Measurements from ENCODE around the gene SLC7A1. TPM values are rescaled to one million over a fixed set of nuclear protein-coding genes. Genes with fewer than 3 reads are reported as not detected.

SLC7A1 gene
- total RNA-seq, 1 donor from 2014 or later: 115 TPM

DNA sequence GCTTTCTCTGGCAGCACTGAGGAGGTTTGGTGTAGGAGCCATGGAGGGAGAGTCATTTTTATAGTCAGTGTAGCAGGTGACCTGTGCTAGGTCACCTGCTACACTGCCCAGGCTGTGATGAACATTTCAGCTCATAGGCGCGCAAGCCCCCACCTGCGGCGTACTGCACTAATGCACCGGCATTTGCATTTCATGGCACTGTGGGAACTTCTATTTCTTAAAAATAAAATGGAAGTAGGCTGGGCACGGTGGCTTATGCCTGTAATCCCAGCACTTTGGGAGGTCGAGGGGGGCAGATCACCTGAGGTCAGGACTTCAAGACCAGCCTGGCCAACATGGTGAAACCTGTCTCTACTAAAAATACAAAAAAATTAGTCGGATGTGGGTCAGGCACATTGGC, 101.0 kb downstream of the SLC7A1 start:
- Histone ChIP-seq H4K20me1 (ENCODE audit: insufficient read depth, low read length) (no peaks in the 10 kb centered on the region), H3K27me3 (ENCODE audit: insufficient read depth, low read length) (peaks cover 28% of the 10 kb centered on the region), H3K27ac (ENCODE audit: low read depth, low read length) (no peak overlapping the region), H3K9me3 (ENCODE audit: insufficient read depth, low read depth, low read length) (no peaks in the 10 kb centered on the region), H3K36me3 (ENCODE audit: insufficient read depth, low read length) (no peaks in the 10 kb centered on the region), H3K9ac (ENCODE audit: low read length) (no peak overlapping the region), H3K4me2 (ENCODE audit: low read length) (no peak overlapping the region), H3K4me3 (ENCODE audit: insufficient read depth, low read depth, low read length) (no peak overlapping the region), H2AFZ (ENCODE audit: low read depth, low read length) (no peak overlapping the region), H3K4me1 (ENCODE audit: insufficient read depth, low read length) (peaks cover 7% of the 10 kb centered on the region), H3K79me2 (ENCODE audit: insufficient read depth, low read length) (no peaks in the 10 kb centered on the region)
- Mint-ChIP-seq H3K27ac (ENCODE audit: unreplicated experiment) (no peak overlapping the region), H3K36me3 (ENCODE audit: low read depth, unreplicated experiment) (no peaks in the 10 kb centered on the region), H3K4me3 (ENCODE audit: unreplicated experiment) (no peak overlapping the region), H3K27me3 (ENCODE audit: low read depth, unreplicated experiment) (peaks cover 14% of the 10 kb centered on the region), H3K9me3 (ENCODE audit: unreplicated experiment) (no peaks in the 10 kb centered on the region), H3K4me1 (ENCODE audit: low read depth, unreplicated experiment) (peaks cover 23% of the 10 kb centered on the region)
- no peak for DNase-seq (ENCODE audit: low read depth)
- TF ChIP-seq CTCF (IDR thresholded peaks at IDR 0.05; ENCODE audit: insufficient read depth, low read depth, low read length): no peak
- no peak for TF ChIP-seq EZH2 (IDR thresholded peaks at IDR 0.05; ENCODE audit: insufficient read depth, low read length)
- no peak for FAIRE-seq

DNA sequence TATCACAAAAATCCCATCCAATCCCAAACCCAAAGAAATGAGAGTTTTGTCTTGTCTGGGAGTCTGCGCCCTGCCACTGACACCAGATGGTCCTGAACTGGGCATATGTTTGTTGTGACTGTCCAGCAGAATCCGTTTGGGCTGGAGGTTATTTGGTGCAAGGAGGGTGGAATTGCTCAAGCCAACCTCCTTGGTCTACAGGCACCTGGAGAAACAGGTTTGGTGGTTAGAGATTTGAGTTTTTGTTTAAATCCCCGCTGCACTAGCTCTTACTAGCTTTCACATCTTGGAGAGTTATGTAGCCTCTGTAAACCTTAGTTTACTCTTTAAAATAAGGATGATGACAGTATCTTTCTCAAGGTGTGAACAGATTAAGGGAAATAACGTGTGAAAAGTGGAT, 101.7 kb downstream of the SLC7A1 start:
- H3K79me2 ChIP-seq (ENCODE audit: insufficient read depth, low read length): no peaks in the 10 kb centered on the region
- no peak overlapping the region for H3K9ac ChIP-seq (ENCODE audit: low read length)
- H3K27ac Mint-ChIP-seq (ENCODE audit: unreplicated experiment): no peak overlapping the region
- no peak for DNase-seq (ENCODE audit: low read depth)
- H4K20me1 ChIP-seq (ENCODE audit: insufficient read depth, low read length): no peaks in the 10 kb centered on the region
- no peak overlapping the region for H2AFZ ChIP-seq (ENCODE audit: low read depth, low read length)
- no peak overlapping the region for H3K4me2 ChIP-seq (ENCODE audit: low read length)
- FAIRE-seq: no peak
- no peak overlapping the region for H3K4me3 ChIP-seq (ENCODE audit: insufficient read depth, low read depth, low read length)
- H3K4me3 Mint-ChIP-seq (ENCODE audit: unreplicated experiment): no peak overlapping the region
- no peaks in the 10 kb centered on the region for H3K9me3 ChIP-seq (ENCODE audit: insufficient read depth, low read depth, low read length)
- peaks cover 7% of the 10 kb centered on the region for H3K4me1 ChIP-seq (ENCODE audit: insufficient read depth, low read length)
- no peaks in the 10 kb centered on the region for H3K9me3 Mint-ChIP-seq (ENCODE audit: unreplicated experiment)
- H3K27me3 Mint-ChIP-seq (ENCODE audit: low read depth, unreplicated experiment): peaks cover 14% of the 10 kb centered on the region
- H3K27me3 ChIP-seq (ENCODE audit: insufficient read depth, low read length): peaks cover 28% of the 10 kb centered on the region
- peaks cover 23% of the 10 kb centered on the region for H3K4me1 Mint-ChIP-seq (ENCODE audit: low read depth, unreplicated experiment)
- no peaks in the 10 kb centered on the region for H3K36me3 Mint-ChIP-seq (ENCODE audit: low read depth, unreplicated experiment)
- H3K27ac ChIP-seq (ENCODE audit: low read depth, low read length): no peak overlapping the region
- TF ChIP-seq CTCF (IDR thresholded peaks at IDR 0.05; ENCODE audit: insufficient read depth, low read depth, low read length) (no peak), EZH2 (IDR thresholded peaks at IDR 0.05; ENCODE audit: insufficient read depth, low read length) (no peak)
- no peaks in the 10 kb centered on the region for H3K36me3 ChIP-seq (ENCODE audit: insufficient read depth, low read length)

GRCh38 chr13:29491248-29491647, 104.2 kb downstream of the SLC7A1 start:
- H3K9me3 ChIP-seq (ENCODE audit: insufficient read depth, low read depth, low read length): no peaks in the 10 kb centered on the region
- no peaks in the 10 kb centered on the region for H3K4me1 ChIP-seq (ENCODE audit: insufficient read depth, low read length)
- FAIRE-seq: no peak
- H3K27ac ChIP-seq (ENCODE audit: low read depth, low read length): no peak overlapping the region
- H3K4me3 ChIP-seq (ENCODE audit: insufficient read depth, low read depth, low read length): no peak overlapping the region
- H3K4me1 Mint-ChIP-seq (ENCODE audit: low read depth, unreplicated experiment): peaks cover 2% of the 10 kb centered on the region
- DNase-seq (ENCODE audit: low read depth): no peak
- H4K20me1 ChIP-seq (ENCODE audit: insufficient read depth, low read length): no peaks in the 10 kb centered on the region
- H3K4me2 ChIP-seq (ENCODE audit: low read length): no peak overlapping the region
- no peak overlapping the region for H3K4me3 Mint-ChIP-seq (ENCODE audit: unreplicated experiment)
- H3K9ac ChIP-seq (ENCODE audit: low read length): no peak overlapping the region
- no peaks in the 10 kb centered on the region for H3K9me3 Mint-ChIP-seq (ENCODE audit: unreplicated experiment)
- H3K27me3 Mint-ChIP-seq (ENCODE audit: low read depth, unreplicated experiment): peaks cover 16% of the 10 kb centered on the region
- TF ChIP-seq CTCF (IDR thresholded peaks at IDR 0.05; ENCODE audit: insufficient read depth, low read depth, low read length): no peak
- no peak for TF ChIP-seq EZH2 (IDR thresholded peaks at IDR 0.05; ENCODE audit: insufficient read depth, low read length)
- no peak overlapping the region for H2AFZ ChIP-seq (ENCODE audit: low read depth, low read length)
- no peaks in the 10 kb centered on the region for H3K79me2 ChIP-seq (ENCODE audit: insufficient read depth, low read length)
- H3K36me3 Mint-ChIP-seq (ENCODE audit: low read depth, unreplicated experiment): no peaks in the 10 kb centered on the region
- no peak overlapping the region for H3K27ac Mint-ChIP-seq (ENCODE audit: unreplicated experiment)
- peaks cover 31% of the 10 kb centered on the region for H3K27me3 ChIP-seq (ENCODE audit: insufficient read depth, low read length)
- H3K36me3 ChIP-seq (ENCODE audit: insufficient read depth, low read length): no peaks in the 10 kb centered on the region
